Ectodermal cell (in vitro differentiated cells): ENCODE data around the gene ABHD14A. TPM values are rescaled to one million over a fixed set of nuclear protein-coding genes. Genes with fewer than 3 reads are reported as not detected.
"Not testable (repeated sequence)": the region's sequence is repeated elsewhere in the genome, so short reads cannot be mapped to it uniquely, and the experiment has no call there.

Experiments
- H3K27ac ChIP-seq: 2 replicates; pipeline ENCODE4 v1.7.0; 2013; ENCODE audit warnings: mild to moderate bottlenecking, low read depth, low read length; ENCODE audit not compliant: insufficient read depth, poor library complexity, severe bottlenecking
- H3K27me3 ChIP-seq: 2 replicates; pipeline ENCODE4 v1.7.0; 2013; ENCODE audit warnings: mild to moderate bottlenecking, low read length; ENCODE audit not compliant: insufficient read depth, control insufficient read depth, poor library complexity, severe bottlenecking
- H3K36me3 ChIP-seq: one replicate; pipeline ENCODE4 v1.7.0; 2013; ENCODE audit warnings: low read length; ENCODE audit not compliant: control insufficient read depth, insufficient read depth
- H3K4me1 ChIP-seq: one replicate; pipeline ENCODE4 v1.7.0; 2013; ENCODE audit warnings: low read length; ENCODE audit not compliant: control insufficient read depth, insufficient read depth
- H3K4me3 ChIP-seq: 2 replicates; pipeline ENCODE4 v1.7.0; 2013; ENCODE audit warnings: low read depth, low read length, control low read depth; ENCODE audit not compliant: insufficient read depth
- H3K9me3 ChIP-seq: 2 replicates; pipeline ENCODE4 v1.7.0; 2013; ENCODE audit warnings: mild to moderate bottlenecking, low read length, moderate library complexity; ENCODE audit not compliant: control insufficient read depth
- WGBS, 2 experiments: methylation state at CpG; one replicate each; pipeline ENCODE4 v1.1.7; 2013; ENCODE audit warnings: missing lambda C conversion rate in 2 of 2; 5-methylcytosine and 5-hydroxymethylcytosine counted together
- polyA plus RNA-seq, 4 experiments: library from polyadenylated mRNA; stranded (reverse); fragments of 50-300 nt; gene quantifications; one replicate each; pipeline ENCODE4 v1.2.3, GENCODE V29; 2013

Gene ABHD14A
- polyA plus RNA-seq (2013, experiment 1 of 4), result 12.4 TPM
- 11.1 TPM for polyA plus RNA-seq (2013, experiment 2 of 4)
- polyA plus RNA-seq (2013, experiment 3 of 4), result 16.1 TPM
- 13.6 TPM for polyA plus RNA-seq (2013, experiment 4 of 4)

DNA sequence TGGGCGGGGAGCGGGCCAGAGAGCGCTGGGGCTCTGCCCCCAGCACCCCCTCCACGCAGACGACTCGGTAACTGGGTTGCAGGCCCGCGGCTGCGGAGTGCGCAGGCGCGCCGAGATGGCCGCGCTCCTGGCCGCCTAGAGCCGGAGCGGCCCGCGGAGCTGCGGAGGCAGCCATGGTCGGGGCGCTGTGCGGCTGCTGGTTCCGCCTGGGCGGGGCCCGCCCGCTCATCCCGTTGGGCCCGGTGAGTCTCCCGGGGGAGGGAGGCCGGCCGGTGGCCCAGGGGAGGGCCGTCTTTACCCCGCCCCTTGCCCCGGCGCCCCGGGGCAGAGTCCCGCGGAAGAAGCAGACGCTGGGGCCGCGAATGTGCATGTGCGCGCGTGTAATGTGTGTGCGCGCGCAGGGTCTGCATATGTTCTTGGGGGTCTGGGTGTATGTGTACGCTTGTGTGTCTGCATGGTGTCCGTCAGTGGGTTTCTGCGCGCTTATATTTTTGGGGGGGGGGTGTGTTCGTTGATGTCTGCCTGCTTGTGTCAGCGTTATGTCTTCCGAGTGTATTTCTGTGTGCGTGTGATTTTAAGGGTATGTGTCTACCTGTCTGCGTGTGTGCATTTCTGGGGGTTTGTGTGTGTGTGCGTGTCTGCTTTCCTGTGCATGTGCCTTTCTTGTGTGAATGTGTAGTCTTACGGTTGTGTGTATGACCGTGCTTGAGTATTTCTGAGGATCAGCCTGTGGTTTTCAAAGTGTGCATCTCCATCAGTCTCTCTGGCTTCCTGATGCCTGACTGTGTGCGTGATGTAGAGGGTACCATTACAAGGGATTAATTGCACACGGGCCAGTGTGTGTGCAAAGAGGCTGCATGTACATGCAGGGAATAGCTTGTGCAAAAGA is at the start of gene ABHD14A:
ABHD14A (plus strand) TSS at position 102 of the 889 bp plus-strand sequence; CDS start at position 174, 72 bp downstream.
- peak within 1 kb of the TSS; percentile 57 for H3K4me3 ChIP-seq
- H3K36me3 ChIP-seq, result no peaks in the 10 kb centered on the region
- H3K4me1 ChIP-seq, result peaks cover 24% of the 10 kb centered on the region
- H3K9me3 ChIP-seq, result no peaks in the 10 kb centered on the region
- H3K27me3 ChIP-seq, result peaks cover 23% of the 10 kb centered on the region
- no peak within 1 kb of the TSS for H3K27ac ChIP-seq
- WGBS, 2 experiments, result 5 to 6% methylated on average over 63 of the region's 63 CpGs

DNA sequence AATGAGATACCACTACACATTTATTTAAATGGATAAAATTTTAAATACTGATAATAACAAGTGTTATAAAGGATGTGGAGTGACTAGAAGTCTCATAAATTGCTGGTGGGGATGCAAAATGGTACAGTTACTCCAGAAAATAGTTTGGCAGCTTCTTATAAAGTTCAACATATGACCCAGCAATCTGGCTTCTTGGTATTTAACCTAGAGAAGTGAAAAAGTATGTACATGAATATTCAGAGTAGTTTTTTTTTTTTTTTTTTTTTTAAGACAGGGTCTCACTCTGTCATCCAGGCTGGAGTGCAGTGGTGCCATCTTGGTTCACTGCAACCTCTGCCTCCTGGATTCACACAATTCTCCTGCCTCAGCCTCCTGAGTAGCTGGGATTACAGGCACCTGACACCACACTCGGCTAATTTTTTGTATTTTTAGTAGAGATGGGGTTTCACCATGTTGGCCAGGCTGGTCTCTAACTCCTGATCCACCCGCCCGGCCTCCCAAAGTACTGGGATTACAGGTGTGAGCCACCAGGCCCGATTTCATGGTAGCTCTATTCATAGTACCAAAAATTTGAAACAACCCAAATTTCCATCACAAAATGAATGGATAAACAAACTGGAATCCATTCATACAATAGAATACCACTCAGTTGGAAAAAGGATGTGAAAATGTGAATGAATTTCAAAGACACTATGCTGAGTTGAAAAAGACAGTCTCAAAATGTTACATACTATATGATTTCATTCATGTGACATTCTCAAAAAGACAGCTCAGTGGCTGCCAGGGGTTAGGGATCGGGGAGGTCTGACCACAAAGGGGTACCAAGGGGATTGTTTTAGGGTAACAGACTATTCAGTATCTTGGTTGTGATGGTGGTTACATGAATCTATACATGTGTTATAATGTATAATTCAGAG is 47.5 kb upstream of the ABHD14A start:
- WGBS, 2 experiments, result 90 to 93% methylated on average over 5 of the region's 5 CpGs
- Histone ChIP-seq H3K4me1 (no peaks in the 10 kb centered on the region), H3K36me3 (no peaks in the 10 kb centered on the region), H3K27ac (no peak overlapping the region), H3K9me3 (no peaks in the 10 kb centered on the region), H3K27me3 (no peaks in the 10 kb centered on the region), H3K4me3 (no peak overlapping the region)

DNA sequence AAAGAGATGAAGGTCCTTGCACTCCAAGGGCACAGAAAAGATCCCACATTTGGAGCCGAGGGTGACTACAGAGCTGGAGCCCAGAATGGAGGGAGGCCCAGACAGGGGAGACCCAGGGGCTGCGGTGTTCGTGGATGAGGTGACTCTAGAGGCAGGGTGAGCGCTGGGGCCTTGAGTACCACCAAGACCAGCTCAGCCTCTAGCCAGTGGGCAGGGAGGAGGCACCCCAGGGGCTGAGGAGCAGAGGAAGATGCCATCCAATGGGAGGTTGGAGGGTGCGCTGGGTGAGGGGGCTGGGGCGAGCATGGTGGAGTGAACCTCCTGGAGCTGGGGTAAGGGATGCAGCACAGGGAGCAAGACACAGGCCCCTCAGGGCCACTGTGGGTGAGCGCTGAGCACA is 46.4 kb upstream of the ABHD14A start:
- H3K36me3 ChIP-seq, result peaks cover under 1% of the 10 kb centered on the region
- H3K27ac ChIP-seq, result no peak overlapping the region
- H3K4me3 ChIP-seq, result no peak overlapping the region
- 92 to 97% methylated on average over 7 of the region's 7 CpGs for WGBS, 2 experiments
- H3K27me3 ChIP-seq, result no peaks in the 10 kb centered on the region
- no peaks in the 10 kb centered on the region for H3K9me3 ChIP-seq
- no peaks in the 10 kb centered on the region for H3K4me1 ChIP-seq

DNA sequence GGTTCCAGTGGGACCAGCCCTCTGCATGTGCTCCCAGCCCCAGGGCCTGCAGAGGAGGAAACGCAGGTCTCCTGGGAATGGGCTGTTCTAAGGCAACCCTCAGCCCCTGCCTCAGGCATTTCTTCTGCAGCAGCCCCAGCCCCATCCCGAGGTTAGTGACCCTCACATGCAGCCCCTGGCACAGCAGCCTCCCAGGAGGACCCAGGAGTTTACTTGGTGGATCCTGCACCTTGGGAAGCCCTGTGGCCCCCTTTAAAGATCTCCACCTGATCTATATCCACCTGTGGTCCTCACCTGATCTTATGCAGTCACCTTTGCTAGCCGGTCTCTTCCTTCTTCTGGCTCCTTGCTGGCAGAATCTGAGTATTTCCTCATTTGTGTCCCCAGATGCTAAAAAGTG is 45.9 kb upstream of the ABHD14A start:
- H3K4me3 ChIP-seq, H3K27me3 ChIP-seq, H3K4me1 ChIP-seq, H3K27ac ChIP-seq, H3K36me3 ChIP-seq, H3K9me3 ChIP-seq: not testable (repeated sequence)
- WGBS, 2 experiments, result 90 to 91% methylated on average over 3 of the region's 3 CpGs

DNA sequence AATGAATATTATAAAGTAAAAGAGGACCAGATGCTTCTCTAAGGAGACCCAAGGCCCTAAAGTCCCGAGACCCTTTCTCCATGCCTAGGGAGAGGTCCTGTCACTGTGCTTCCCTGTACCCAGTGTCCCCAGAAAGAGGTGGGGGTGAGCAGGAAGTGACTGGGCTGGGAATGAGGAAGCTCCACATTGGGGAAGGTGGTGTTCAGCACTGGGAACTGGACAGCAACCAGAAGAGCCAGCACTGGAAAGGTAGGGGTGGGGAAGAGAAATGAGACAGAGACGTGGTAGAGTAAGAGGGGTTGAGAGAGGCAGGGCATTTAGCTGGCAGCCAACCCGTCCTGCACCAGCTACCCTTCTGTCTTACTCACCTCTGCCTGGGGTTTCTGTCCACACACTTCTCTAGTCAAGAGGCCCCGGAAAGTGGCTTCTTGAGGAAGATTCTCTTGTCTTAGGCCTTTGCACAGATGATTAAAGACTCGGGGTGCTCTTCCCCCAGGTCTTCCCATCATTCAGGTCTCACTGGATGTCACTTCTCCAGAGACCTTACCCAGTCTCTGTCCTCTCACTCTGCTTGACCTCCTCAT is 45.4 kb upstream of the ABHD14A start:
- no peaks in the 10 kb centered on the region for H3K4me1 ChIP-seq
- WGBS, 2 experiments, result 78 to 84% methylated on average over 5 of the region's 5 CpGs
- no peak overlapping the region for H3K4me3 ChIP-seq

DNA sequence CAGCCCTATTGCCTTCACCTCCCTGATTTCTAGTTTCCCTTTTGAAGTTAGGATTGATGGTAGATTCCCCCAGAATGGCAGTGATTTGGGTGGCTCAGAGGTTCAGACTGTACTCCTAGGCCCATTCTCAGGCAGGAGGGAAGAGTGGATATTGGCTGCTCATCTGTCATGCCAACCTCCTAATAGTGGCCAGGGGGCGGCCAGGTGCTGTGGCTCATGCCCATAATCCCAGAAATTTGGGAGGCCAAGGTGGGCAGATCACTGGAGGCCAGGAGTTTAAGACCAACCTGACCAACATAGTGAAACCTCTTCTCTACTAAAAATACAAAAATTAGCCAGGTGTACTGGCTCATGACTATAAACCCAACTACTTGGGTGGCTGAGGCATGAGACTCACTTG is 44.4 kb upstream of the ABHD14A start:
- 83 to 94% methylated on average over 1 of the region's 1 CpG for WGBS, 2 experiments
- Histone ChIP-seq H3K36me3 (peaks cover 9% of the 10 kb centered on the region), H3K4me1 (no peaks in the 10 kb centered on the region), H3K27ac (no peak overlapping the region), H3K9me3 (no peaks in the 10 kb centered on the region), H3K4me3 (no peak overlapping the region), H3K27me3 (no peaks in the 10 kb centered on the region)

More for the DNA sequence above, 45.4 kb upstream of the ABHD14A start:
- H3K27me3 ChIP-seq, result no peaks in the 10 kb centered on the region
- H3K36me3 ChIP-seq, result peaks cover 9% of the 10 kb centered on the region
- H3K9me3 ChIP-seq, result no peaks in the 10 kb centered on the region
- H3K27ac ChIP-seq, result no peak overlapping the region

DNA sequence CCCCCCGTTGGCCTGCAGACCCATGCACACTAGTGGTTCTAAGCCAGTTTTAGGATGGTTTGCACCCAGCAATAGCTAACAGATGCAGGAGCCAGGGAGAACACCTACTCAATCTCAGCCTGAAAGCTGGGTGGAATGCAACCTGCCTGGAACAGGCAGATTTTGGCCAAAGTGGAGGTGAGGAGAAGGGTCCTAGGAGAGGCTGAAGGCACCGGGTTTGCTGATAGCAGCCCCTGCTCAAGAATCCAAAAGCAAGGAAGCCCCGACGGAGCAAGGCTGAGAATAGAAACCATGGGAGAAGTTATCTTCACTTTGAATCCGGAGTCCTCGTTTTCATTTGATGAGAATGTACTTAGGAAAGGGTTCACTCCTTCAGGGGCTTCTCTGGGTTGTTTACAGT is 43.1 kb upstream of the ABHD14A start:
- H3K27ac ChIP-seq, result no peak overlapping the region
- H3K36me3 ChIP-seq, result peaks cover 14% of the 10 kb centered on the region
- no peaks in the 10 kb centered on the region for H3K4me1 ChIP-seq
- no peaks in the 10 kb centered on the region for H3K9me3 ChIP-seq
- no peaks in the 10 kb centered on the region for H3K27me3 ChIP-seq
- no peak overlapping the region for H3K4me3 ChIP-seq
- 93 to 94% methylated on average over 6 of the region's 6 CpGs for WGBS, 2 experiments

DNA sequence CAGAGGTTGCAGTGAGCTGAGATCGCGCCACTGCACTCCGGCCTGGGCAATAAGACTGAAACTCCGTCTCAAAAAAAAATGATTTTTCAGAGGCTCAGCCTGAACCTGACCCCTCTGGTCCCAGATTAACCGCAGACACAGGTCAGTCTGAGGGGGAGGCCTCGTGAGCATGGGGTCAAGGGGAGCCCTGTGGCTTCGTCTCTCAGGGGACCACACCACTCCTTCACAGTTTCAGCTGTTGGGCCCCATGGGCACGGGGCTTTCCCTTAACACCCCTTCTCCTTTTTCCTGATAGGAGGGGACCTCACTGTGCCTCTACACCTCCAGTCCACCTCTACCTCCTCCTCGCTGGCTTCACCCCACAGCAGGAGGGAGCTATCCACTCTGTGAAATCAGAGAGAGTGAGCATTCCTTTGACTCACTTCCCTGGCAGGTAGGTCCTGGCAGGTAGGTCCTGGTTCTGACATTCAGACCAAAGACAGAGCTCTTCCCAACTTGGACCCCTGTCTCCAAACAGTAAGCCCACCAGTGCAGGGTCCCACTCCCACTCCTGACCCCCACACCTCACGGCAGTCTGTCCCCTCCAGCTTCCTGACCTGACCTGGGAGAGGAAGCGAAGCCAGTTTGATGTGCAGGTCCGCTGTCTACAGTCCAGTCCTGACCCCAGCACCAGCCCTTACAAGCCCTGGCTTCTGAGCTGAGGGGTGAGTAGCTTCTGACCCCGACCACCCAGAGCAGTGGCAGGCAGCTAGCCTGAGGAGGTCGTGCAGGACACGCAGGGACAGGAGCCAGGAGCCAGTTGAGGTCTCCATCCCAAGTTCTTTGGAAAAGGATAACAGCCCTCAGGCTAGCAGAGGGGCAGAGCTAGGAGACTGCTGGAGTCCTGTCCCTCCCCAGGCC is 42.1 kb upstream of the ABHD14A start:
- no peak overlapping the region for H3K27ac ChIP-seq
- H3K4me1 ChIP-seq, result no peaks in the 10 kb centered on the region
- H3K4me3 ChIP-seq, result no peak overlapping the region
- WGBS, 2 experiments, result 93 to 95% methylated on average over 15 of the region's 15 CpGs
- H3K36me3 ChIP-seq, result peaks cover 15% of the 10 kb centered on the region
- no peaks in the 10 kb centered on the region for H3K27me3 ChIP-seq
- no peaks in the 10 kb centered on the region for H3K9me3 ChIP-seq

DNA sequence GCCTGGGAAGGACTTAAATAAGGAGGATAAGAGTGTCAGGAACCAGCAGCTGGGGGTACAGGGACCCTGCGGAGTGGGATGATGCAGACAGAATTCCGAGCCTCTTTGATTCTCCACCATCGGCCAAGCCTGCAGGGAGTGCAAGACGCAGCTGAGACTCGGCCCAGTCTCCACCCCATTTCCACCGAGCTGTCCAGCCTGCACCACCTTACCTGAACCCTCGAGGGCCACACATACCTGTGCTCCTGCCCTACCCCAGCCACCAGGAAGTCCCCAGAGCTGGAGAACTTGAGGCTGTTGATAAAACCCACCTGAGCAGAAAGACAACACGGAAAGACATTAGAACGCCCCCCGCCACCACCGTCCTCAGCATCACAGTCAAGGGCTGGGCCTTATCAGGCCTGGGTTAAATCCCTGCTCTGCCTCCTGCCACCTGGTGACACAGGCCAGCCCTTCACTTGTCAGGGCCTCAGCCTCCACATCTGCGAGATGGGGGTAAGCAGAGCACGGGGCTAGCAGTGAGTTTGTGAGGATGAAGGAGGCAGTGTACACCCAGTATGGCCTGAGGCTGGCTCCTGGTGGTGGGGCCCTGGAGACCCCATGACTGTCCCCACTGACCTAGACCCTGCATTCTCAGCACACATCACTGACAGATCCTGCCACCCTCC is 41.3 kb upstream of the ABHD14A start:
- H3K27ac ChIP-seq, result no peak overlapping the region
- 92 to 95% methylated on average over 13 of the region's 13 CpGs for WGBS, 2 experiments
- H3K4me1 ChIP-seq, result no peaks in the 10 kb centered on the region
- no peaks in the 10 kb centered on the region for H3K9me3 ChIP-seq
- H3K36me3 ChIP-seq, result peaks cover 17% of the 10 kb centered on the region
- no peak overlapping the region for H3K4me3 ChIP-seq
- H3K27me3 ChIP-seq, result no peaks in the 10 kb centered on the region
